ENCODE measurements around the gene CCDC188.

CCDC188 gene

GRCh38 chr22:20183101-20183500, 32.2 kb upstream of the CCDC188 start:
- Histone ChIP-seq H3K4me1 (ENCODE audit: control insufficient read depth in 1 of 2, insufficient read depth in 1 of 2, low read depth in 1 of 2, low read length in 1 of 2) (no peaks in the 10 kb centered on the region), H3K9me3 (no peaks in the 10 kb centered on the region), H3K36me3 (no peaks in the 10 kb centered on the region), H3K27me3 (no peaks in the 10 kb centered on the region), H3K27ac (no peak overlapping the region), H3K4me3 (ENCODE audit: low read depth in 1 of 2, low read length in 1 of 2) (no peak overlapping the region)
- TF ChIP-seq, protein P1, sequence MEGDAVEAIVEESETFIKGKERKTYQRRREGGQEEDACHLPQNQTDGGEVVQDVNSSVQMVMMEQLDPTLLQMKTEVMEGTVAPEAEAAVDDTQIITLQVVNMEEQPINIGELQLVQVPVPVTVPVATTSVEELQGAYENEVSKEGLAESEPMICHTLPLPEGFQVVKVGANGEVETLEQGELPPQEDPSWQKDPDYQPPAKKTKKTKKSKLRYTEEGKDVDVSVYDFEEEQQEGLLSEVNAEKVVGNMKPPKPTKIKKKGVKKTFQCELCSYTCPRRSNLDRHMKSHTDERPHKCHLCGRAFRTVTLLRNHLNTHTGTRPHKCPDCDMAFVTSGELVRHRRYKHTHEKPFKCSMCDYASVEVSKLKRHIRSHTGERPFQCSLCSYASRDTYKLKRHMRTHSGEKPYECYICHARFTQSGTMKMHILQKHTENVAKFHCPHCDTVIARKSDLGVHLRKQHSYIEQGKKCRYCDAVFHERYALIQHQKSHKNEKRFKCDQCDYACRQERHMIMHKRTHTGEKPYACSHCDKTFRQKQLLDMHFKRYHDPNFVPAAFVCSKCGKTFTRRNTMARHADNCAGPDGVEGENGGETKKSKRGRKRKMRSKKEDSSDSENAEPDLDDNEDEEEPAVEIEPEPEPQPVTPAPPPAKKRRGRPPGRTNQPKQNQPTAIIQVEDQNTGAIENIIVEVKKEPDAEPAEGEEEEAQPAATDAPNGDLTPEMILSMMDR (IDR thresholded peaks at IDR 0.05): no peak

DNA sequence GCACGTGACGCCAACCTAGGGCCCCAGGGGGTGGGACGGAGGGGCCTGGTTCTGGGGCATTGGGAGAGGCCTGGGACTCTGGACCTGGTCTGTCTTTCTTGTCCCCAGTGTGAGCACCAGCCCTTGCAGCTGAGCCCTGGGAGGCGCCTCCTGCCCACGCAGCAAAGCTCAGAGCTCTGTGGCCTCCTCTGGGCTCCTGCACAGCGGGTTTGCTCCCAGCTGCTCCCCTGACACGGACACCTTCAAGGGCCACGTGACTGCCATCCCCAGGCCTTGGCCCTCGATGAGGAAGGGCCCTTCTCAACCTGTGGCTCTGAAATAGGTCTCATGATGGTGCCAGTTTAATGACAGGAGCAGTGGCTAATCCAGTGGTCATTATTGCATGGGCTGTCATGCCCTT, 31.5 kb upstream of the CCDC188 start:
- H3K36me3 ChIP-seq: no peaks in the 10 kb centered on the region
- H3K4me3 ChIP-seq (ENCODE audit: low read depth in 1 of 2, low read length in 1 of 2): no peak overlapping the region
- no peaks in the 10 kb centered on the region for H3K4me1 ChIP-seq (ENCODE audit: control insufficient read depth in 1 of 2, insufficient read depth in 1 of 2, low read depth in 1 of 2, low read length in 1 of 2)
- no peaks in the 10 kb centered on the region for H3K27me3 ChIP-seq
- TF ChIP-seq, protein P1 (IDR thresholded peaks at IDR 0.05): no peak
- H3K27ac ChIP-seq: no peak overlapping the region
- H3K9me3 ChIP-seq: no peaks in the 10 kb centered on the region

DNA sequence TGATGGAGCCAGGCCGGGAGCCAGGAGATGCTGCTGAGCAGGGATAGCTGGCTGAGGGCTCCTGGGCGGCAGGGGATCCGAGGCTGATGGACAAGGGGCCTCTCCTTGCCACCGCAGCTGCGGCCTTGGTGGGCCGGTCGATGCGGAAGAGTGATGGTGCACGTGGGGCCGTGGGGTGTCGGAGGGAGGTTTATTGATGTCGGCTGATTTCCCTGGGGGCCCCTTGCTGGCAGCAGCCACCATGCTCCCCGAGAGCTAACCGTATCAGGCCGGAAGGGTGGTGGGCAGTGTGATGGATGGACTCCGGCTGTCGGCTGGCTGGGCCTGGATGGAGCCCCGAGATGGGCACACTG, 31.0 kb upstream of the CCDC188 start:
- Histone ChIP-seq H3K9me3 (no peaks in the 10 kb centered on the region), H3K27me3 (no peaks in the 10 kb centered on the region), H3K4me1 (ENCODE audit: control insufficient read depth in 1 of 2, insufficient read depth in 1 of 2, low read depth in 1 of 2, low read length in 1 of 2) (no peaks in the 10 kb centered on the region), H3K27ac (no peak overlapping the region), H3K4me3 (ENCODE audit: low read depth in 1 of 2, low read length in 1 of 2) (no peak overlapping the region), H3K36me3 (no peaks in the 10 kb centered on the region)
- TF ChIP-seq, protein P1 (IDR thresholded peaks at IDR 0.05): no peak

- TF ChIP-seq, protein P1 (IDR thresholded peaks at IDR 0.05): no peak
- H3K9me3 ChIP-seq: no peaks in the 10 kb centered on the region
- no peak overlapping the region for H3K27ac ChIP-seq
- H3K27me3 ChIP-seq: no peaks in the 10 kb centered on the region
- no peak overlapping the region for H3K4me3 ChIP-seq (ENCODE audit: low read depth in 1 of 2, low read length in 1 of 2)
- H3K4me1 ChIP-seq (ENCODE audit: control insufficient read depth in 1 of 2, insufficient read depth in 1 of 2, low read depth in 1 of 2, low read length in 1 of 2): no peaks in the 10 kb centered on the region
- H3K36me3 ChIP-seq: no peaks in the 10 kb centered on the region
Measured at GRCh38 chr22:20181194-20181883, 30.5 kb upstream of the CCDC188 start.

GRCh38 chr22:20180640-20181039, 29.8 kb upstream of the CCDC188 start:
- Histone ChIP-seq H3K27ac (no peak overlapping the region), H3K4me3 (ENCODE audit: low read depth in 1 of 2, low read length in 1 of 2) (no peak overlapping the region), H3K36me3 (no peaks in the 10 kb centered on the region), H3K27me3 (no peaks in the 10 kb centered on the region), H3K4me1 (ENCODE audit: control insufficient read depth in 1 of 2, insufficient read depth in 1 of 2, low read depth in 1 of 2, low read length in 1 of 2) (no peaks in the 10 kb centered on the region), H3K9me3 (no peaks in the 10 kb centered on the region)
- TF ChIP-seq, protein P1 (IDR thresholded peaks at IDR 0.05): no peak

All from neutrophil (primary cell).